PFSK-1 (cell line): Measurements from ENCODE around the gene ELMO3. TPM values are rescaled to one million over a fixed set of nuclear protein-coding genes. Genes with fewer than 3 reads are reported as not detected.

Experiments
- FOXP2 ChIP-seq: optimal IDR thresholded peaks from 2 replicates; pipeline ENCODE3; 2011; ENCODE audit warnings: borderline replicate concordance, control low read depth, inconsistent platforms; ENCODE audit not compliant: insufficient read depth; ENCODE audit errors: extremely low read length, extremely low read depth
- POLR2AphosphoS5 ChIP-seq: IDR thresholded peaks from 2 replicates; pipeline ENCODE4 v1.6.1; 2012; ENCODE audit warnings: low read depth, mild to moderate bottlenecking, control low read depth, low read length, moderate library complexity
- SIN3A ChIP-seq: IDR thresholded peaks from 2 replicates; pipeline ENCODE4 v1.6.1; 2012; ENCODE audit warnings: mild to moderate bottlenecking, low read length, moderate library complexity, borderline replicate concordance; ENCODE audit not compliant: insufficient read depth
- TAF1 ChIP-seq: IDR thresholded peaks from 2 replicates; pipeline ENCODE4 v1.6.1; 2012; ENCODE audit warnings: low read length, control low read depth, borderline replicate concordance; ENCODE audit not compliant: insufficient read depth
- polyA plus RNA-seq: library from polyadenylated mRNA; unstranded; fragments of >200 nt; gene quantifications from one replicate; pipeline ENCODE4 v1.2.1, GENCODE V29; 2012; ENCODE audit warnings: low read depth, missing spikeins; ENCODE audit not compliant: insufficient read length
- TF ChIP-seq, protein P1 (sequence below), 2 experiments: IDR thresholded peaks; 2 replicates each; pipeline versions ENCODE4 v1.6.1 to v1.8.0; 2011 to 2012; ENCODE audit warnings: low read depth in 2 of 2, low read length in 2 of 2, control low read depth in 1 of 2, inconsistent platforms in 1 of 2, mild to moderate bottlenecking in 1 of 2, moderate library complexity in 1 of 2; ENCODE audit not compliant: insufficient read depth in 1 of 2

The ELMO3 gene, protein sequence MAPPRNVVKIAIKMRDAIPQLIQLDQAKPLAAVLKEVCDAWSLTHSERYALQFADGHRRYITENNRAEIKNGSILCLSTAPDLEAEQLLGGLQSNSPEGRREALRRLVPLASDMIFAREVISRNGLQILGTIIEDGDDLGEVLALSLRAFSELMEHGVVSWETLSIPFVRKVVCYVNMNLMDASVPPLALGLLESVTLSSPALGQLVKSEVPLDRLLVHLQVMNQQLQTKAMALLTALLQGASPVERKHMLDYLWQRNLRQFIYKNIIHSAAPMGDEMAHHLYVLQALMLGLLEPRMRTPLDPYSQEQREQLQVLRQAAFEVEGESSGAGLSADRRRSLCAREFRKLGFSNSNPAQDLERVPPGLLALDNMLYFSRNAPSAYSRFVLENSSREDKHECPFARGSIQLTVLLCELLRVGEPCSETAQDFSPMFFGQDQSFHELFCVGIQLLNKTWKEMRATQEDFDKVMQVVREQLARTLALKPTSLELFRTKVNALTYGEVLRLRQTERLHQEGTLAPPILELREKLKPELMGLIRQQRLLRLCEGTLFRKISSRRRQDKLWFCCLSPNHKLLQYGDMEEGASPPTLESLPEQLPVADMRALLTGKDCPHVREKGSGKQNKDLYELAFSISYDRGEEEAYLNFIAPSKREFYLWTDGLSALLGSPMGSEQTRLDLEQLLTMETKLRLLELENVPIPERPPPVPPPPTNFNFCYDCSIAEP
- 3.4 TPM for polyA plus RNA-seq

DNA sequence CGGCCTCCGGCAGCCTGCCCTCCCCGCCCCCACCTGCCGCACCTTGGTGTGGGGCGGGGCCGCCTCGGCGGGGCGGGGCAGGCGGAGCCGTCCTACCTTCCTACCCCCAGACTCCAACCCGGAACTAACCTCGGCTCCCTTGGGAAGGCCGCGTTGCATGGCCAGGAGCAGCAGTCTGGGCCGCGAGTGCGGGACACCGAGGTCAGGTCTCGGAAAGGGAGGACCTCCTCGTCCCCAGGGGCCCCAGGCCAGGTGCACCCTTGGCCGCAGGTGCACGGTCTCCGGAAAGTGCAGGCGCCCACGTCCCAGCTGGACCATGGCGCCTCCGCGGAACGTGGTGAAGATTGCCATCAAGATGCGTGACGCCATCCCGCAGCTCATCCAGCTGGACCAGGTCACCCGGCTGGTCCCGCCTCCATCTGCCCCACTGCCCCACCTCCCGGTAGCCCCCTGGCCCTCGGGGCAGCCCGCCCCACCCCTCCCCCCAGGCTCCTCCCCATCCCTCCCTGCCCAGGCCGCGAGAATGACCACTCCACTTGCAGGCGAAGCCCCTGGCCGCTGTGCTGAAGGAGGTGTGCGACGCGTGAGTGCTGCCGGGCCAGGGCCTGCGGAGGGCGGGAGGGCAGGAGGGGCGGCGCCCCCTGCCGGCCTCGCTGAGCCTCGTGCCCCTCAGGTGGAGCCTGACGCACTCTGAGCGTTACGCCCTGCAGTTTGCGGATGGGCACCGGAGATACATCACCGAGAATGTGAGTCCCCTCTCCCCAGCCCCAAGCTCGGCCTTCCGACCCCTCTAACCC, at the start of gene ELMO3:
Gene ELMO3 (plus strand): TSS at position 121 of the 797 bp plus-strand sequence. CDS start 196 bp downstream, at position 317.
- no peak for TF ChIP-seq FOXP2
- no peak for TF ChIP-seq POLR2AphosphoS5
- no peak for TF ChIP-seq TAF1
- no peak for TF ChIP-seq SIN3A
- TF ChIP-seq, protein P1, sequence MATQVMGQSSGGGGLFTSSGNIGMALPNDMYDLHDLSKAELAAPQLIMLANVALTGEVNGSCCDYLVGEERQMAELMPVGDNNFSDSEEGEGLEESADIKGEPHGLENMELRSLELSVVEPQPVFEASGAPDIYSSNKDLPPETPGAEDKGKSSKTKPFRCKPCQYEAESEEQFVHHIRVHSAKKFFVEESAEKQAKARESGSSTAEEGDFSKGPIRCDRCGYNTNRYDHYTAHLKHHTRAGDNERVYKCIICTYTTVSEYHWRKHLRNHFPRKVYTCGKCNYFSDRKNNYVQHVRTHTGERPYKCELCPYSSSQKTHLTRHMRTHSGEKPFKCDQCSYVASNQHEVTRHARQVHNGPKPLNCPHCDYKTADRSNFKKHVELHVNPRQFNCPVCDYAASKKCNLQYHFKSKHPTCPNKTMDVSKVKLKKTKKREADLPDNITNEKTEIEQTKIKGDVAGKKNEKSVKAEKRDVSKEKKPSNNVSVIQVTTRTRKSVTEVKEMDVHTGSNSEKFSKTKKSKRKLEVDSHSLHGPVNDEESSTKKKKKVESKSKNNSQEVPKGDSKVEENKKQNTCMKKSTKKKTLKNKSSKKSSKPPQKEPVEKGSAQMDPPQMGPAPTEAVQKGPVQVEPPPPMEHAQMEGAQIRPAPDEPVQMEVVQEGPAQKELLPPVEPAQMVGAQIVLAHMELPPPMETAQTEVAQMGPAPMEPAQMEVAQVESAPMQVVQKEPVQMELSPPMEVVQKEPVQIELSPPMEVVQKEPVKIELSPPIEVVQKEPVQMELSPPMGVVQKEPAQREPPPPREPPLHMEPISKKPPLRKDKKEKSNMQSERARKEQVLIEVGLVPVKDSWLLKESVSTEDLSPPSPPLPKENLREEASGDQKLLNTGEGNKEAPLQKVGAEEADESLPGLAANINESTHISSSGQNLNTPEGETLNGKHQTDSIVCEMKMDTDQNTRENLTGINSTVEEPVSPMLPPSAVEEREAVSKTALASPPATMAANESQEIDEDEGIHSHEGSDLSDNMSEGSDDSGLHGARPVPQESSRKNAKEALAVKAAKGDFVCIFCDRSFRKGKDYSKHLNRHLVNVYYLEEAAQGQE (IDR thresholded peaks at IDR 0.05; ENCODE audit: insufficient read depth in 1 of 2, low read depth in 2 of 2, low read length in 2 of 2) = no peak

DNA sequence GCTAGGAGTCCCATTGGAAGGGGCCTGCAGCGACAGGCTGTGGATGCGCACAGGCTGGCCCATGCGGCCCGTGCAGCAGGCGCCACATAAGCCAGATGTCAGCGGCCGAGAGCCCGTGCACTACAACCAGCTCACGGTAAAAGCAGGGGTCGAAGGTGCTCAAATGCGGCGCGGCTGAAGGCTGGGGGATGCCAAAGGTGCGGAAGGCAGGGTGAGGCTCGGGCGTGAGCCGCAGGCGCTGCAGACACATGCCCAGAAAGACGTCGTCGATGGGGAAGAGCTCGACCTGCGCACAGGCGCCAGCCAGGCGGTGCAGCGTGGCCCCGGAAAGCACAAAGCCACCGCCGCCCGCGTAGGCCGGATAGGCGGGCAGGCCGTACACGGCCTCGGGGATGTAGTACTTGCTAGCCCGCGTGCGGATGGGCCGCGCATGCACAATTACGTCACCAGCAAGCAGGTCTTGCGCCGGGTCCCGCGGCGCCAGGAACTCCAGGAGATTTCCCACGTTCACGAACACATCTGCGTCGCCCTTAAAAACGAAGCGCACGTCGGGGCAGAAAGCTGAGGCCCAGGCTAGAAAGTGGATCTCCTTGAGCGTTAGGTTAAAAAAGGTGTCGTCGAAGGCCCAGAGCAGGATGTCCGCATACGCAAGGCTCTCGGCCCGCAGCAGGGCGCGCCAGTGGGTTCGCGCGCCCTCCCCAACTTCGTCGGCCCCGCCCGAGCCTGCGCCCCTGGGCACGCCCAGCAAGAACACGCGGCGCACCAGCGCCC, 49.5 kb upstream of the ELMO3 start:
- TF ChIP-seq, protein P1 (IDR thresholded peaks at IDR 0.05; ENCODE audit: insufficient read depth in 1 of 2, low read depth in 2 of 2, low read length in 2 of 2) = no peak
- TF ChIP-seq FOXP2 = no peak
- TF ChIP-seq POLR2AphosphoS5 = no peak
- TF ChIP-seq SIN3A = no peak
- no peak for TF ChIP-seq TAF1

DNA sequence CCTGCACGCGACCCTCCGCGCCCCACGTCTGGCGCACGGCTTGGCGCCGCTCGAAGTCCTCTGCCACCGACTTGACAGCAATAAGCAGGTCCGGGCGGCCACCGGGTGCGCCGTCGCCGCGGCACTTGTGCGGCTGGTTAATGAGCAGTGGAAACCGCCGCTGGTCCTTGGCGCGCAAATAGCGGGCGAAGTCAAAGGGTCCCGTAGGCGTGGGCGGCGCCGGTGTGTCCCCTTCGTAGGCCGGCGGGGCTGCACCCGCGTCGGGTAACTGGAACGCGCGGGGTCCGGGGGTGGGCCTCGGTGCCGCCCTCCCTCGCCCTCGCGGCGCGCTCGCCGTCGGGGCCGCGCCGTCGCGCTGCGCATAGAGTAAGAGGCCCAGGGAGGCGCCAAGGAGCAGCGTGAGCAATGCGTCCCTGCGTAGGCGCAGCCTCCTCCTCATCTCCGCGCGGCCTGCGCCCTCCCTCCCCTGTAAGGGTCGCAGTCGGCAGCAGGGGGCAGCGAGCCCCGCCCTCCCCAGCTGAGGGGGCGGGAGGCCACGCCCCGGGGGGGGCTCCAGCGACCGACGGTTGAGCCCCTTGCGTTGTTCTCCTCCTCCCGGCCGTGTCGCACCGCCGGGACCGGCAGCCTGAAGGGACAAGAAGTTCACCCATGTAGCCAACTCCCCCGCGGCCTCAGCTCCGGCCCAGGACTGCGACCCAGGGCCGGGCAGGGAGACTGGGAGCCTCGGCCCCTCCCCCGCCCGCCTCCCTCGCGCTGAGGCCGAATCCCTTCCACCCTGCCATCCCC, 48.7 kb upstream of the ELMO3 start:
- TF ChIP-seq POLR2AphosphoS5 = no peak
- no peak for TF ChIP-seq TAF1
- TF ChIP-seq, protein P1 (IDR thresholded peaks at IDR 0.05; ENCODE audit: insufficient read depth in 1 of 2, low read depth in 2 of 2, low read length in 2 of 2) = no peak
- TF ChIP-seq FOXP2 = no peak
- TF ChIP-seq SIN3A = no peak
